SH-SY5Y (cell line): ENCODE results near the gene ATPAF1.

ENCODE experiments used
- GATA2 ChIP-seq: IDR thresholded peaks from 2 replicates; pipeline ENCODE4 v1.6.1; 2011; ENCODE audit warnings: mild to moderate bottlenecking, low read depth, low read length
- GATA3 ChIP-seq: IDR thresholded peaks from 2 replicates; pipeline ENCODE4 v1.6.1; 2011; ENCODE audit warnings: low read depth, mild to moderate bottlenecking, low read length, moderate library complexity

Gene ATPAF1

GRCh38 chr1:46670134-46670533 is 2.0 kb upstream of the ATPAF1 start:
- TF ChIP-seq GATA2 (no peak), GATA3 (no peak)

DNA sequence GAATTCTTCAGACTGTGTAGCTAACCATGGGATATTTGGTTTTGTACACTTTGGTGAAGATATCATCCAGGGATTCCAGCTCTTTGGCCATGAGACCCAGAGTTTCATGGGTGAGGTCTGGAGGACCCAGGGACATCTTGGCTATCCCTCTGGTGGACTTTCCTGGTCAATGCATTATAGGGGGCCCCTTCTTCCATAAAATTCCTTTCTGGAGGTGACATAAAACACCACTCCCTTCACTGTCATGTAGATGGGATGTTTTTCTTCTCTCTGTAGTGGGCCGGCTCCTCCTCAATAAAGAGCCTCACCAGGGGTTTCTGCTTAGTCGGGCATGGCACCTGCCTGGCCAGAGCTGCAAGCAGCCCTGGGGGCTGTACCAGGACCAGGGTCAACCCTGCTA is 2.2 kb downstream of the ATPAF1 start:
- TF ChIP-seq GATA2 (no peak), GATA3 (no peak)

- TF ChIP-seq GATA2 (no peak), GATA3 (no peak)
Measured at GRCh38 chr1:46659307-46659870, 8.8 kb downstream of the ATPAF1 start.

- TF ChIP-seq GATA2 (no peak), GATA3 (no peak)
Measured at GRCh38 chr1:46657775-46658174, 10.4 kb downstream of the ATPAF1 start.

- no peak for TF ChIP-seq GATA2
- no peak for TF ChIP-seq GATA3
Measured at GRCh38 chr1:46656643-46657042, 11.5 kb downstream of the ATPAF1 start.

- TF ChIP-seq GATA3 = no peak
- TF ChIP-seq GATA2 = no peak
Measured at GRCh38 chr1:46655848-46656247, 12.3 kb downstream of the ATPAF1 start.

GRCh38 chr1:46654012-46654411 is 14.2 kb downstream of the ATPAF1 start:
- TF ChIP-seq GATA3 (no peak), GATA2 (no peak)

GRCh38 chr1:46653405-46653958 is 14.7 kb downstream of the ATPAF1 start:
- TF ChIP-seq GATA3 (no peak), GATA2 (no peak)

DNA sequence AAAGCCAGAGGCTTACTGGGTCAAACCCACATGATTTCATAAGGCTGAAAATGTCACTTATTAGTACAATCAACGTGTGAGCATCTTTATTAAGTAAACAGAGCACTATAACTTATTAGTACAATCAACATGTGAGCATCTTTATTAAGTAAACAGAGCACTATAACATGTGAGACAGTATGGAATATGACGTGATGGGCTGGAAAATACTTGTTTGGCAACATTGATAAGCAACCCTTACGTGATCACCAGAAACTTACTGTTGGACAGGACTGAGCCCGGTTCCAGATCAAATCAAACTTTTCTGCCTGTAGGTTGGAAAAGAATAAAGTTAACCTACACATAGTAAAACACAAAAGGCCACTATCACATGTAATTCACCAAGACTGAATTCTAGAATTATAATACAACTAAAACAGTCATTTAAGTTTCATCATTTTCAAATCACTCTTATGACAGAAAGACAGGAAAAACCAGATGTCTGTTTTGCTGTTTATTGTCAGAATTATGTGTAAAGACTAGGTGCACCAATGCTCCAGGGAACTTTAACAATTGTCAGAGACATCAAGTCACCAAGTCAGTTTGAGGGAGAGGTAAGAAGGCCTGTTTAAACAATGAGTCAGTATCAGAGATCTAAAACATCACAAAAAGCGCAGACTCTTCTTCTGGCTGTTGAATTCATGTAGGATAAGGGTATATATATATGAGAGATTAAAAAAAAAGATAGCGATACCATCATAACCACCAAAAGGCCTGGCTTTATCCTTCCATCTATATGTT is 15.7 kb downstream of the ATPAF1 start:
- TF ChIP-seq GATA2 (no peak), GATA3 (no peak)

GRCh38 chr1:46650491-46650890 is 17.7 kb downstream of the ATPAF1 start:
- TF ChIP-seq GATA2 (no peak), GATA3 (no peak)

- TF ChIP-seq GATA2 (no peak), GATA3 (no peak)
Measured at GRCh38 chr1:46649764-46650163, 18.4 kb downstream of the ATPAF1 start.

GRCh38 chr1:46647611-46648010 is 20.6 kb downstream of the ATPAF1 start:
- TF ChIP-seq GATA2 (no peak), GATA3 (no peak)

DNA sequence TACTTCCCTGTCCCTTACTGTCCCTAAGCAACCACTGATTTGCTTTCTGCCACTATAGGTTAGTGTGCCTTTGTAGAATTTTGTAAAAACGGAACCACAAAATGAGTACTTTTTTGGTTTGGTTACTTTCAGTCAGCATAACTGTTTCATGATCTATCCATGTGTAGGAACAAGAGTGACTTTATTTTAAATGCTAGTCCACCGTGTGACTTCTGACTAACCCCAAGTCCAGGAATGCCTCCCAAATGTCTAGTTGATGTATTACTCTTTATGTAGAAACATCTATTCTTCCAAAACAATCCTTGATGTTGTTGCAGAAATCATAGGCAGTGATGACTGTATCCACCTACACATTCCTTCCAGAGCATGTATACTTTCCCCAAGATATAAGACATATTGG is 21.3 kb downstream of the ATPAF1 start:
- TF ChIP-seq GATA3 (no peak), GATA2 (no peak)

DNA sequence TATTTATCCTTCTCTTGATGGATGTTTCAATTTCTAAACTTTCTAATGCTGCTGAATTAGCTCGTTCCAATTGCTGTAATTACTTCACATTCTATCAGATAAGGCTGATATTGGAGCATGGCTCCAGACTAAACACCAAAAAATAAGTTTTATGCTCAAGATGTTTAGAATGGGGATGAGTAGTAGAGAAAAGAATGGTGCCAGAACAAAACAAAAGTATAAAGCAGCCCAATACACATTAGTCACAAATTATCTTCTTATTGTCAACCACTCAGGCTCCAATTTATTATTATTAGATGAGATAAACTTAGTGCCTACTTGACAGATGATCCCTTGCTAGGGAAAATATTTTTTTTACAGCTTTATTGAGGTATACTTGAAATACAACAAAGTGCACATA is 21.8 kb downstream of the ATPAF1 start:
- TF ChIP-seq GATA3 = no peak
- no peak for TF ChIP-seq GATA2

DNA sequence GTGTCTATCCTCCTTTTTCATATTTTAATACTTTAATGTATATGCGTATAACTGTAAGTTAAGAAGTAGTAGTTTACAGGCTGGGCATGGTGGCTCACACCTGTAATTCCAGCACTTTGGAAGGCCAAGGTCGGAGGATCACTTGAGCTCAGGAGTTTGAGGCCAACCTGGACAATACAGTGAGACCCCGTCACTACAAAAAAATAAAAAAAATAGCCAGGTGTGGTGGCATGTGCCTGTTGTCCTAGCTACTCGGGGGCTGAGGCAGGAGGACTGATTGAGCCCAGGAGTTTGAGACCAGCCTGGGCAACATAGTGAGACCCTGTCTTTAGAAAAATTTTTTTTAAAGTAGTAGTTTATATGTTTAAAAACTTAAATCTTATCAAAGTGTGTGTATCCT is 22.3 kb downstream of the ATPAF1 start:
- TF ChIP-seq GATA3 (no peak), GATA2 (no peak)

DNA sequence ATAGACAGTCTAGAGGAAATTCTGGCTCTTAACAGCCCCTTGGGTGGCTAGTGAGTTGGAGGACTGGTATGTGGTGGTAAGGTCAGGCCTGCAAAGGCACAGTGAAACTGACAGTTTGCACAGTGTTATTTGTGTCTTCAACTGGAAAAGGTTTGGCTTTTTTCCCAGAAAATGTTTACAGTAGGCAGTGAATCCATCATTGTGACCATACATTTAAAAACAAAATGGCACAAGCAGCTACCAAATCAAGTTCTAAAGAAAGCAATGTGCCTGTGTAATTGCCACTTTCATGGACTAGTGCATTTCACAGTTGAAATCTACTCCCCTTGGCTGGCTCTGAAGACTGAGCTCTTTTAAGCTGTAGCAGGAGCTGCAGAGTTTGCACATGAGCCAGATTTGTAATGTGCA is 24.8 kb downstream of the ATPAF1 start:
- TF ChIP-seq GATA2 (no peak), GATA3 (no peak)
